ENCODE measurements around the gene CDKN2B. TPM values are rescaled to one million over a fixed set of nuclear protein-coding genes. Genes with fewer than 3 reads are reported as not detected.

CDKN2B gene
- total RNA-seq, 2 donors from 2014 or later = 2.5 to 3.9 TPM

DNA sequence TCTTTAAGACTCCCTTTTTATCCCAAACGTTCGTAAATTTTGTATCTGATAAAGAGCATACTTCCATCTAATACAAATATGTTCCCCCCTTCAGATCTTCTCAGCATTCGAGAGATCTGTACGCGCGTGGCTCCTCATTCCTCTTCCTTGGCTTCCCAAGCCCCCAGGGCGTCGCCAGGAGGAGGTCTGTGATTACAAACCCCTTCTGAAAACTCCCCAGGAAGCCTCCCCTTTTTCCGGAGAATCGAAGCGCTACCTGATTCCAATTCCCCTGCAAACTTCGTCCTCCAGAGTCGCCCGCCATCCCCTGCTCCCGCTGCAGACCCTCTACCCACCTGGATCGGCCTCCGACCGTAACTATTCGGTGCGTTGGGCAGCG, 34.8 kb downstream of the CDKN2B start:
- Histone ChIP-seq H3K4me3 (peak overlapping the region; percentile 27 to 49), H3K27me3 (peaks cover 61 to 74% of the 10 kb centered on the region in 2 donors), H3K9me3 (no peaks in the 10 kb centered on the region), H3K4me1 (peaks cover 0 to 23% of the 10 kb centered on the region in 2 donors), H3K27ac (no peak overlapping the region), H3K36me3 (no peaks in the 10 kb centered on the region)
- TF ChIP-seq, protein P1, sequence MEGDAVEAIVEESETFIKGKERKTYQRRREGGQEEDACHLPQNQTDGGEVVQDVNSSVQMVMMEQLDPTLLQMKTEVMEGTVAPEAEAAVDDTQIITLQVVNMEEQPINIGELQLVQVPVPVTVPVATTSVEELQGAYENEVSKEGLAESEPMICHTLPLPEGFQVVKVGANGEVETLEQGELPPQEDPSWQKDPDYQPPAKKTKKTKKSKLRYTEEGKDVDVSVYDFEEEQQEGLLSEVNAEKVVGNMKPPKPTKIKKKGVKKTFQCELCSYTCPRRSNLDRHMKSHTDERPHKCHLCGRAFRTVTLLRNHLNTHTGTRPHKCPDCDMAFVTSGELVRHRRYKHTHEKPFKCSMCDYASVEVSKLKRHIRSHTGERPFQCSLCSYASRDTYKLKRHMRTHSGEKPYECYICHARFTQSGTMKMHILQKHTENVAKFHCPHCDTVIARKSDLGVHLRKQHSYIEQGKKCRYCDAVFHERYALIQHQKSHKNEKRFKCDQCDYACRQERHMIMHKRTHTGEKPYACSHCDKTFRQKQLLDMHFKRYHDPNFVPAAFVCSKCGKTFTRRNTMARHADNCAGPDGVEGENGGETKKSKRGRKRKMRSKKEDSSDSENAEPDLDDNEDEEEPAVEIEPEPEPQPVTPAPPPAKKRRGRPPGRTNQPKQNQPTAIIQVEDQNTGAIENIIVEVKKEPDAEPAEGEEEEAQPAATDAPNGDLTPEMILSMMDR (IDR thresholded peaks at IDR 0.05) = no peak
- no peak for DNase-seq (ENCODE audit: low spot score)

DNA sequence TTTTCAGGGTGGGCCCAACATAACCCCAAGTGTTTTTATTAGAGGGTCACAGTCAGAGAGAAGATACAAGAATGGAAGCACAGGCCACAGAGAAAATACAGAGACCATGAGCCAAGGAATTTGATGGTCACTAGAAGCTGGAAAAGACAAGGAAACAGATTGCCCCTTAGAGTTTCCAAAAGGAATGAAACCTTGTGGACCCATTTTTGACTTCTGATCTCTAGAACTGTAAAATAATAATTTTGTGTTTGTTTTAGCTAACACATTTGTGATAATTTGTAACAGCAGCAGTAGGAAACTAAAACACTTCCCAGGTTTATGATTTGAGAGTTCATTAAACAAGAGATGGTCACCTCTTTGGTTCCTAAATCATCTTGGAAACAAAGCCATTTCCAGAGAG, 36.7 kb downstream of the CDKN2B start:
- Histone ChIP-seq H3K27me3 (peaks cover 74 to 79% of the 10 kb centered on the region in 2 donors), H3K4me1 (peaks cover 0 to 31% of the 10 kb centered on the region in 2 donors), H3K27ac (no peak overlapping the region), H3K4me3 (no peak overlapping the region), H3K36me3 (no peaks in the 10 kb centered on the region), H3K9me3 (no peaks in the 10 kb centered on the region)
- no peak for DNase-seq (ENCODE audit: low spot score)
- TF ChIP-seq, protein P1 (IDR thresholded peaks at IDR 0.05) = no peak

DNA sequence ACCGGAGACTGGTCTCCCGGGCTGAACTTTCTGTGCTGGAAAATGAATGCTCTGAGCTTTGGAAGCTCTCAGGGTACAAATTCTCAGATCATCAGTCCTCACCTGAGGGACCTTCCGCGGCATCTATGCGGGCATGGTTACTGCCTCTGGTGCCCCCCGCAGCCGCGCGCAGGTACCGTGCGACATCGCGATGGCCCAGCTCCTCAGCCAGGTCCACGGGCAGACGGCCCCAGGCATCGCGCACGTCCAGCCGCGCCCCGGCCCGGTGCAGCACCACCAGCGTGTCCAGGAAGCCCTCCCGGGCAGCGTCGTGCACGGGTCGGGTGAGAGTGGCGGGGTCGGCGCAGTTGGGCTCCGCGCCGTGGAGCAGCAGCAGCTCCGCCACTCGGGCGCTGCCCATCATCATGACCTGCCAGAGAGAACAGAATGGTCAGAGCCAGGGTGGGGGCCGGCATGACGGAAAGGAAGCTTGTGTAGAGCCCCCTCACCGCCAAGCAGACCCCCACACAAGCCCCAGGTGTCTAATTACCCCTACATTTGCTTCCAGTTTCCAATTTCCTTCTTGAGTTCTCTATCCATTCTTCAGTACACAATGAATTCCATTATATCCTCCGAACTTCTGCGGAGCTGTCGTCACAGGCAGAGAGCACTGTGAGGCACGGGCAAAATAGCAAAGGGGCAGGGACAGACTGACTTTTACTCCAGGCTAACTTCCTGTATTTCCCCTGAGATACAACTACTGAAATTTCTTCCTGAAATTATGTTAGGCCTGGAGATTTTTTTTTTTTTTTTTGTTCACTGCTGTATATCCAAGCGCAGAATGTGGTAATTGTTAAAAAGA, 38.1 kb downstream of the CDKN2B start:
- Histone ChIP-seq H3K36me3 (no peaks in the 10 kb centered on the region), H3K4me1 (peaks cover 0 to 31% of the 10 kb centered on the region in 2 donors), H3K4me3 (no peak overlapping the region), H3K27ac (no peak overlapping the region), H3K27me3 (peaks cover 75 to 78% of the 10 kb centered on the region in 2 donors), H3K9me3 (no peaks in the 10 kb centered on the region)
- TF ChIP-seq, protein P1 (IDR thresholded peaks at IDR 0.05) = no peak
- DNase-seq (ENCODE audit: low spot score) = no peak

DNA sequence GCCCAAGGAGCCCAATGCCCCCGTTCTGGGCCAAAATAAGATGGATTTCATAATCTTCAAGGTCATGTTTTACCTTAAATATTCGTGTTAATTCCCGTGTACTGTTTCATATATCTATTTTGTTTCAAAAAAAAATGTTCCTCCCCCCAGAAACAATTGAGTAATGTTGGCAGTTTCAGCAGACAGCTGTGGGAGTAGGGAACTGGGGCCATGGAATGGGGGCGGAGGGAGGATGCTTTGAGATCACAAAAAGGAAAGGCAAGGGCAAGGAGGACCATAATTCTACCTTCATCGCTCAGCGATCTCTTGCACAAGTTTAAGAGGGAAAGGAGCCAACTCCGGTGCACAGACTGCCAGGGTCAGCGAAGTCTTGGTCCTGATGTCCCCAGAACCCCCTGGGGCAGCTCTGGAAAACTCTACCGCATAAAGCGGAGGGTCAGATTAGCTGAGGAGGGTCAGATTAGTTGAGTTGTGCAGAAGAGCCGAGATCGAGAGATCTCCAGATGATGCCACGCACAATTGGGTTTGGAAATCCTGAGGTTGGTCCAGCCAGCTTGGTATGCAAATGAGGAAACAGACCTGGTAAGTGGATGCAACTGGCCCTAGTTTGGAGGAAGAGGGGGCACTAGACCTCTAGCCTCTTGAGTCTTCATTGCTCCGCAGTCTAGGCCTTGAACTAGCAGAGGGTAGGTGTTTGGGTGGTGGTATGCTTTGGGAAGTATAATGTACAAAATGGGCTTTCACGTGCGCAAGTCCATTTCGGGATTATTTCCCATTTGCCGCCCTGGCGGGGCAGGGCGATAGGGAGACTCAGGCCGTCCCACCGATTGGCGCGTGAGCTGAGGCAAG, 38.9 kb downstream of the CDKN2B start:
- peaks cover 74 to 75% of the 10 kb centered on the region in 2 donors for H3K27me3 ChIP-seq
- no peak overlapping the region for H3K27ac ChIP-seq
- no peaks in the 10 kb centered on the region for H3K9me3 ChIP-seq
- TF ChIP-seq, protein P1 (IDR thresholded peaks at IDR 0.05) = no peak
- DNase-seq (ENCODE audit: low spot score) = no peak
- H3K4me3 ChIP-seq = no peak overlapping the region
- no peaks in the 10 kb centered on the region for H3K36me3 ChIP-seq
- peaks cover 0 to 33% of the 10 kb centered on the region in 2 donors for H3K4me1 ChIP-seq

DNA sequence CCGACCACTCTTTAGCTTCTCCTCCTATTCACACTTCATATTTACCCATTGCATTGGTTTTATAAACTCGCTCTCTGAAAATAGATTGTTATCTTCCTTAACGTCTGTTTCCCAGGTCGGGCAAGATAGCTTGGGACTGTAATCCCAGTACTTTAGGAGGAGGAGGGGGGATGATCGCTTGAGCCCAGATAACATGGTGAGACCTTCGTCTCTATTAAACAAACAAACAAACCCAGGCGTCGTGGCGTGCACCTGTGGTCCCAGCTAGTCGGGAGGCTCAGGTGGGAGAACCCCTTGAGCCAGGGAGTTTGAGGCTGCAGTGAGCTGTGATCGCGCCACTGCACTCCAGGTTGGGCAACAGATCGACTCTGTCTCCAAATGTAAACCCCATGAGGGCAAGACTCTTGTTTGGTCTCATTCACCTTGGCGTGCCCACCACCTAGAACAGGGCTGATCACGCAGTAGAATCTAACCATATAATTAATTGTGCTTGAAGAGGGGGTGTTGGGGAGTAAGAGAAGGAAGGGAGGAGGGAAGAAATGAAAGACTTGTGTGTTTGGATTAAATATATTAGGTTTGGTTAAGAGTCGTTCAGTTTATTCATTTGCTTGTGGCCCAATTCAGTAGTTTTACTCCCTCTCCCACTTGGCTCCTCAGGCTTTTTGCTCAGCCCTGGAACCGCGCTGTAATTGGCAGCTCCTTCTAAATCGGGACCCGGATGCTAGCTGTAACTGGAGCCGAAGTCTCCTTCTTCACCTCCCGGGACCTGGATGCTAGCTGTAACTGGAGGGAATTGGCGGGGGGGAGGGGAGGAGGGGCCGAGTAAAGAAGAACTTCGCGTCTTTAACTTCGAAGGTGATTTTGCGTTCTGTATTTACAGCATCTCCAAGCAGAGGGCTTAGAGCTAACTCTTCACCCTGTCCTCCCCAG, 39.8 kb downstream of the CDKN2B start:
- Histone ChIP-seq H3K27ac (no peak overlapping the region), H3K36me3 (no peaks in the 10 kb centered on the region), H3K9me3 (peaks cover 0 to 7% of the 10 kb centered on the region in 2 donors), H3K4me1 (peaks cover 0 to 29% of the 10 kb centered on the region in 2 donors), H3K4me3 (no peak overlapping the region), H3K27me3 (peaks cover 67 to 71% of the 10 kb centered on the region in 2 donors)
- TF ChIP-seq, protein P1 (IDR thresholded peaks at IDR 0.05) = no peak
- DNase-seq (ENCODE audit: low spot score) = no peak

All from right atrium auricular region (tissue), 2 donors.